GM19328 (cell line): ENCODE data around the gene AHCTF1.

Experiments
- ATAC-seq: cut with Tn5 transposase; IDR thresholded peaks from one replicate; pipeline ENCODE4 v1.9.1; 2021; ENCODE audit warnings: mild to moderate bottlenecking, moderate library complexity; ENCODE audit not compliant: unreplicated experiment

The AHCTF1 gene, protein sequence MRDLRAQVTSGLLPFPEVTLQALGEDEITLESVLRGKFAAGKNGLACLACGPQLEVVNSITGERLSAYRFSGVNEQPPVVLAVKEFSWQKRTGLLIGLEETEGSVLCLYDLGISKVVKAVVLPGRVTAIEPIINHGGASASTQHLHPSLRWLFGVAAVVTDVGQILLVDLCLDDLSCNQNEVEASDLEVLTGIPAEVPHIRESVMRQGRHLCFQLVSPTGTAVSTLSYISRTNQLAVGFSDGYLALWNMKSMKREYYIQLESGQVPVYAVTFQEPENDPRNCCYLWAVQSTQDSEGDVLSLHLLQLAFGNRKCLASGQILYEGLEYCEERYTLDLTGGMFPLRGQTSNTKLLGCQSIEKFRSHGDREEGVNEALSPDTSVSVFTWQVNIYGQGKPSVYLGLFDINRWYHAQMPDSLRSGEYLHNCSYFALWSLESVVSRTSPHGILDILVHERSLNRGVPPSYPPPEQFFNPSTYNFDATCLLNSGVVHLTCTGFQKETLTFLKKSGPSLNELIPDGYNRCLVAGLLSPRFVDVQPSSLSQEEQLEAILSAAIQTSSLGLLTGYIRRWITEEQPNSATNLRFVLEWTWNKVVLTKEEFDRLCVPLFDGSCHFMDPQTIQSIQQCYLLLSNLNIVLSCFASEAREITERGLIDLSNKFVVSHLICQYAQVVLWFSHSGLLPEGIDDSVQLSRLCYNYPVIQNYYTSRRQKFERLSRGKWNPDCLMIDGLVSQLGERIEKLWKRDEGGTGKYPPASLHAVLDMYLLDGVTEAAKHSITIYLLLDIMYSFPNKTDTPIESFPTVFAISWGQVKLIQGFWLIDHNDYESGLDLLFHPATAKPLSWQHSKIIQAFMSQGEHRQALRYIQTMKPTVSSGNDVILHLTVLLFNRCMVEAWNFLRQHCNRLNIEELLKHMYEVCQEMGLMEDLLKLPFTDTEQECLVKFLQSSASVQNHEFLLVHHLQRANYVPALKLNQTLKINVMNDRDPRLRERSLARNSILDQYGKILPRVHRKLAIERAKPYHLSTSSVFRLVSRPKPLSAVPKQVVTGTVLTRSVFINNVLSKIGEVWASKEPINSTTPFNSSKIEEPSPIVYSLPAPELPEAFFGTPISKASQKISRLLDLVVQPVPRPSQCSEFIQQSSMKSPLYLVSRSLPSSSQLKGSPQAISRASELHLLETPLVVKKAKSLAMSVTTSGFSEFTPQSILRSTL (N-terminal part only)

DNA sequence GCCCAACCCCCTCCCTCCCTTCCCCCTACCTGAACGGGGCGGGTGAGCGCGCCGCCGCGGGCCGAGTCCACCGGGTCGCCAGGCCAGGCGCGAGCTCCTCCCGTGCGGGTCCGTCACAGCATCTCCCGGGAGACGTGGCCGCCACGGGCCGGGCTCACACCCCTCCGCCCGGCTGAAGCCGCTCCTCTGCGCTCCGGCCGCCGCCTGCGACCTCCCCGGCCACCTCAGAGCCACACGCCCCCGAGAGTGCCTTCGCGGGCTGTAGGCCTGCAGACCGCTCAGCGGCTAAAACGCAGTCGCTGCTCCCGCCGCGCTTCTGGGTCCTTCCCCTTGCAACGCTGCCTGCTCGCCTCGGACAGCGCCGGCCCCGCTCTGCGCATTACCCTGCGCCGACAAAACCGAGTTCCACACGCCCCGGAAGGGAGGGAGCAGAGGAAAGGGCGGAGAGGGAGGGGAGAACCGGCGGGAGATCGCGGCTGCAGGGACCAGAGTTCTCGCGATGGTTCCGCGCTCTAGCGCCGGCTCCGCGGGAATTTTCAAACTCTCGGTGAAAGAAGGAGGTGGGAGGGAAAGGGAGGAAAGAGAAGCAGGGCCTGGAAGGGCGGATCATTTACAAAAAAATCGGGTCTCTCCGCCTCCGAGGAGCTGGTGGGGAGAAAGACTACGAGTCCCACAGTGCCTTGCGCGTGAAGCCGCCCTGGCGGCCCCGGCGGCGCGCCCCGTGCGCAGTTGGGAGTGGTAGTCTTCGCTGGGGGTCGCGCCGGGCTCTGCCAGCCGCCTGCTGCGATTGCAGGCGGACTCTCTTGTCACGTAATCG is at the start of gene AHCTF1:
TSS of gene AHCTF1 (minus strand) at position 400 of the 817 bp plus-strand sequence. CDS start 13,578 bp downstream, outside the sequence.
- peak; percentile 90 for ATAC-seq

DNA sequence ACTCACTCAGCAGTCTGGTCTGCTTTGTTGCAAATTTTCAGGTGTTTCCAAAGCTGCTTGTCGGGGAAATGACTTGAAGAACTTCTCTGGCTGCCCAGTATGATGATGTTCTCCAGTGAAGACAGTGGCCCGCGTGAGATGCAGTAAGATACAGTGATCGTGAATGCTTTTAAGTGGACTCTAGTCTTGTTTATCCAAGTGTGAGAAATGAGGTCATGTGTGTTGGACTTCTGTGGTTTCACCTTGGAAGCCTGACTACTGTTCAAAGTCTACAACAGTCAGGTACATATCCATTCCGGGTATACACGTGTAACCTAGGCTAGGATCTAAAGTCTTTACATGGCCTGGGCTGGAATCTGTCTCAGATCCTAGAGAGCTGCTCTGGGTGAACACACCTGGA is 47.0 kb upstream of the AHCTF1 start:
- no peak for ATAC-seq

DNA sequence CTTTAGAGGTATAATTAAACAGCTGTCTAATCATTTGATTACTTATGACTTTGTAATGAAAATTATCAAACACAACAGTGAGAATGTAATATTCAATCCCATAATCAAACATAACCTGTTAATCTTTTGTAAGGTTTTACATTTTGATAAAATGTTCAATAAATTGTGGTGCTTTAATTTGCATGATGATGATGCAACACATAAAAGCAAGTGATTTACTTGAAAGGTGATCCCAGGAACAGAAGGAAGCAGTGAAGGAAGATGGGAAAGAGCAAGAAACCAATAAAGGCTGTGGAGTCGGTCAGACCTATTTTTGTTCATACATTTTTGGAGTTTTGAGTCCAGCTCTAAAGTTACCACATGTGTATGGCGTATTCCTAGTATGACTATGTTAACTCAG is 46.5 kb upstream of the AHCTF1 start:
- ATAC-seq, result no peak

DNA sequence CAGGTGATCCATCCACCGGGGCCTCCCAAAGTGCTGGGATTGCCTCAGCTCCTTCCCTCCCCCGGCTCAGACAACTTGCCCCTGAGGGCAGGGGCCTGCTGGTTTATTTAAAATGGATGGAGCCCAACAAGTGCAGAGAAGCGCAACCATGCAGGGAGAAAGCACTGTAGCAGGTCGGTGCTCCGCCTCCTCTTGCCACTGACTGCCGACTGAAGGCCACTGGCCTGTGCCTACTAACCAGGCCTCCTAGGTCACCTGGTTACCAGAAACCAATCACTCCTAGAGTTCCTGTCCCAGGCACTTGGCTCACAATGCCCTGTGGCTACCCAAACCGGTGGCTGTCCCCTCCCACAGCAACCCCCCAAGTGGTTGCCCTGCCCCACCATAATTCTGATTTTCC is 40.2 kb upstream of the AHCTF1 start:
- ATAC-seq, result no peak

DNA sequence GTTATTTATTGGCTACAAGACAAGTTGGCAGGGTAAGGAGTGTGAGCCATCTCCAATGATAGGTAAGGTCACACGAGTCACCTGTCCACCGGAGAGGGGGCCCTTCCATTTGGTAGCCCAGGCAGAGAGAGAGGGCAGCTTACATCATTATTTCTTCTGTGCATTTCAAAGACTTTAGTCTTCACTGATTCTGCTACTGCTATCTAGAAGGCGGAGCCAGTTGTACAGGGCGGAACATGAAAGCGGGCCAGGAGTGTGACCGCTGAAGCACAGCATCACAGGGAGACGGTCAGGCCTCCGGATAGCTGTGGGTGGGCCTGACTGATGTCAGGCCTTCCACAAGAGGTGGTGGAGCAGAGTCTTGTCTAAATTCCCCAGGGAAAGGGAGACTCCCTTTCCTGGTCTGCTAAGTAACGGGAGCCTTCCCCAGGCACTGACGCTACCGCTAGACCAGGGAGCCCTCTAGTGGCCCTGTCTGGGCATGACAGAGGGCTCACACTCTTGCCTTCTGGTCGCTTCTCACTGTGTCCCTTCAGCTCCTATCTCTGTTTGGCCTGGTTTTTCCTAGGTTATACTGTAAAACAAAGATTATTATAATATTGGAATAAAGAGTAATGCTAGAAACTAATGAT is 39.5 kb upstream of the AHCTF1 start:
- ATAC-seq, result no peak

DNA sequence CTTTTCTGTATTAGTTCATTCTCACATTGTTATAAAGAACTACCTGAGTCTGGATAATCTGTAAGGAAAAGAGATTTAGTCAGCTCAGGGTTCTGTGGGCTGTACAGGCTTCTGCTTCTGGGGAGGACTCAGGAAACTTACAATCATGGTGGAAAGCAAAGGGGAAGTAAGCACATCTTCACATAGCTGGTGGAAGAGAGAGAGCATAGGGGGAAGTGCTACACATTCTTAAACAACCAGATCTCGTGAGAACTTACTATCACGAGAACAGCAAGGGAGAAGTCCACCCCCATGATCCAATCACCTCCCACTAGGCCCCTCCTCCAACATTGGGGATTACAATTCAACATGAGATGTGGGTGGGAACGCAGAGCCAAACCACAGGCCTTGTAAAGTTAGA is 37.9 kb upstream of the AHCTF1 start:
- no peak for ATAC-seq

DNA sequence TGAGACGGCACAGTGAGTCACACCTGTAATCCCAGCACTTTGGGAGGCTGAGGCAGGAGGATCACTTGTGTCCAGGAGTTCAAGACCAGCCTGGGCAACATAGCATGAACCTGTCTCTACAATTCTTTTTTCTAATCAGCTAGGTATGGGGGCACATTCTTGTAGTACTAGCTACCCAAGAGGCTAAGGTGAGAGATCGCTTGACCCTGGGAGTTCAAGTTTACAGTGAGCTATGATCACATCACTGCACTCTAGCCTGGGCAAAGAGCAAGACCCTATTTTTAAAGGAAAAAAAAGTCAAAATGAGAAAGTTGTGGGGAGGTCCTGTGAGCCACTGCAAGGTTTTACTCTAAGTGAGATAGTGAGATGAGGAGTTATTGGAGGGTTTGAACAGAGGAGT is 34.8 kb upstream of the AHCTF1 start:
- no peak for ATAC-seq

DNA sequence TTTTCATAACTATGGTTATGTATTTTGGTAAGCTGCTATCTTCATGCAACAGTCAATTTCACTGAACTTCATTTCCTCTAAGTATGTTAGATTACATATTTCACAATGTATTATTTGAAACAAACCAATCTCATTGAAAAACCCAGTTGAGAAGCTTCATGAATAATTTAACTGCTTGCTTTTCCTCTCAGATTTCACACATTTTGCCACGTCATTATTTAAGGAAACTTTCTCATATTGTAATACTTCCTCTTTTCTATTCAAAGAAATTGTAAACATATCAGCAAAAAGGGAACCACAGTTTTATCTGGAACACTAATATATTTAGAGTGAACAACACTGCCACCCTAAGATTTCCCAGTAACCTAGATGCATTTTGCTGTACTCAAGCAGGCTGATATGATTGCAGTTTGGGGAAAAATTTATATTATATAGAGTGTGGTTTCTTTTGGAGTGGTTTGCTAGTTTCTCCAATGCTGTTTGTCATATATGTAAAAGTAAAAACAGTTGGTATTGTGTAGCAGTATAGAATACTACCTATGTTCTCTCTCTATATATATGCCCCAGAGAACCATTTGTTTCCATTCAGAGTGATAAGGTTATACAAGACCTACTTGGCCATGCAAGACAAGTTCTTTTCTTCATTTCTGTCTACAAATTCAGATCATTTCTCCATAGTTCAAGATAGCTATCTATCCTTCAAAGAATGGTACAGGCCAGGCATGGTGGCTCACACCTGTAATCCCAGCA is 28.4 kb upstream of the AHCTF1 start:
- ATAC-seq, result no peak

DNA sequence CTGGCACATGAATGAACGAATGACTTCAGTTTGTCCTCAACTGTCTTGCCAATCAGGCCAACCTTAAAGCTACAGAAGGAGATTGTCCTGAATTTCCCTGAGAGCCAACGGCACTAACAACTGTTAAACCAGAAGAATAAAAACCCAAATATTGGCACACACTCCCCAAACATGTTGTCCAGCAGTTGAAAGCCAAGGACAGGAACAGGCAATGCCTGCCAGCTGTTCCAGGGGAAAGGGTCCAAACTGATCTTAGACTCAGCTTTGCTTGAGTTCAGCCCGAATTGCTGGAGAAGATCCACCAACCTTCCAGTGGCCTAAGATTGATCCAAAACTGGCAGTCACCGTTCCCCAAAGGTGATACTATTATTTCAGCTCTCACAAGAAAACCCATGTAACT is 22.4 kb upstream of the AHCTF1 start:
- ATAC-seq, result no peak

DNA sequence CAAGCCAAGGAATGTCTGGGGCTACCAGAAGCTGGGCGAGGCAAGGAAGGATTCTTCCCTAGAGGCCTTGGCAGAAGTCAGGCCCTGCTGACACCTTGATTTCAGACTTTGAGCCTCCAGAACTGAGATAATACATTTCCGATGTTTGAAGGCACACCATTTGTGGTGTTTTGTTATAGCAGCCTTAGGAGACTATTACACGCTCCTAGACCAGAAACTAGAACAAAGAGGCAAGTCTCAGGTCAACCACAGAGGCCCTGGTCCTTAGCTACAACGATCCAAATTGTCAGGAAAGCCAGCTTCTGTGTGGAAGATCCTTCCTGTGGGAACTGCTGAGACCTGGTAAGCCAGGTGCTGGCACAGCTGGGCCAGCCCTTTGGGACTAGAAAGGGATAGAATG is 19.7 kb upstream of the AHCTF1 start:
- no peak for ATAC-seq

DNA sequence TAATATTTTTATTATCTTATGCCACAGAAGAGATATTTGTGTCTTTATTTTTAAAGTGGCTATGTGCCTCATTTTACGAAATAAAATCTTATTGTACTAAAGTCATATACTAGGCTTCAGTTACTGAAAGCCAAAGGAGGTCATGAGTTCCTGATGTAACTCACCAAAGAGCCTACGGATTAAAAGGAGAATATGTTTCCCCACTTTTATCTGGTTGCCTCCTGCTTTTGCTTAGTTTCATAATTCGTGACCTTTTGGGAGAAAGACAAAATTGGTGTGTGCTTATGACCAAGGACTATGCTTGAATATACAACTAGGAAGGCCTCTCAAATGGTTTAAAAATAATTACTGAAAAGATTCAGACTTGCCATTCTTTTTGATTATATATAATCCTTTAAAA is 18.2 kb upstream of the AHCTF1 start:
- ATAC-seq, result no peak

DNA sequence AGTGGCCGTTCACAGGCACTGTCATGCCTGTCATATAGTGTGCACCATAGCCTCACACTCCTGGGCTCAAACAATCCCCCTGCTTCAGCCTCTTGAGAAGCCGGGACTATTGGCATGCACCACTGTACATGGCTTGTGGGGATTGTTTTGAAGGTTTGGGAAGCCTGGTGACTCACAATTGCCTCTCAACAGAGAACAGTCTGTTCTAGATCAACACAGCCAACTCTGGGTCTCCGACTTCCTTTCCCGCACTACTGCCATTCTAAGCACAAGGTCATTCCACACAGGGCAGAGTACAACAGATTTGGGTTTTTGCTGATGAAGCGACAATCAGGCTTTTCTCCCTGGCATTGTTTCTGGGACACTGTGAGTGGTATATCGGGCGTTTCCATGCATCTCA is 15.5 kb upstream of the AHCTF1 start:
- no peak for ATAC-seq

DNA sequence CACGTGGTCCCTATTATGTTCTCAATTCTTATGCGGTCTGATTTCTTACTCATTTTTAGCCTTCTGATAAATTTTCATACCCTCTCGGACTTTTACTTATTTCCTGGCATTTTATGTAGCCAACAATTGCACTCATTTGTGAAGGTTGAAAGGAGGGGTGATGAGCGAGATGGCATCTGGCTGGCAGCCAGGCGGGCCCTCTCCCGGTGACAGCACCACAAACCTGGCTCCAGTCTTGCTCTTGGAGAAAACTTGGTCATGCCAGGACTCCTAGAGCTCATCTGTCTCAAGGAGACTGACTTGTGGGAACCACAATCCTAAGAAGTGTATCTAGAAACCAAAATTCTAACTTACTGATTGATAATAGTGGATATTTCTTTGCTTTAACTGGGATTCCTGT is 14.6 kb upstream of the AHCTF1 start:
- no peak for ATAC-seq

DNA sequence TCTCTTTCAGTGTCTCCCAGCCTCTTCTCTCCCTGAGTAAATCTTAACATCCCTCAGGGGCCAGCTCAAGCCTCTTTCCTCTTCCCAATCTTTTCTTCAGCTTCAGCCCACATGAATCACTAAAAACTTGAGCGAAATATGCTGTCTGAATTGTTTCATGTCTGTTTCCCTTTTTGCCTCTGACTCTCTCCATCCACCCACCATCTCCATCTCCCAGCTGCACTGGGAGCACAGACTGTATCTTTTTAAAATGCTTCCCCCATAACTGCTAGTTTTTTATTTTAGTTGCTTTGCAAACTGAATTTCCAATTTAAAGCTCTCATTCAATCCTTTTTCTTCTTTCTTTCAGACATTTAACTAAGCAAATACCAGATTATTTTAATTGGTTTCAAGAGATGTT is 3.0 kb upstream of the AHCTF1 start:
- no peak for ATAC-seq

DNA sequence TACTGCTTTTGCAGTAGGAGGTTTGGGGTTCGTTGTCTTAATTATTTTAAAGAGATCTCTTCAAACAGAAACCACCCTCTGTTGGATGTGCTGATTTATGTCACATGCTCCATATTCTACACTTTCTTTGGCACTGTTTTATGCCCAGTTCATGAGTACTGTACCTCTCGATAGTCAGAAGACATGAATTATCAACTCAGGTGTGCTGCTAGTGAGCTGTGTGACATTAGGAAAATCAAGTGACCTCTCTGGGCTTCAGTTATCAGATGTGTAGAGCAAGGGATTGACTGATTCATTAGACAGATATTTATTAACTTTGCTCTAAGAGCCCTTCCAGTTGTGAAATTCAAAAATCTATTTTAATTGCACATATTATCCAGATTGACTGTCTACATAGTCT is 2.1 kb upstream of the AHCTF1 start:
- no peak for ATAC-seq

DNA sequence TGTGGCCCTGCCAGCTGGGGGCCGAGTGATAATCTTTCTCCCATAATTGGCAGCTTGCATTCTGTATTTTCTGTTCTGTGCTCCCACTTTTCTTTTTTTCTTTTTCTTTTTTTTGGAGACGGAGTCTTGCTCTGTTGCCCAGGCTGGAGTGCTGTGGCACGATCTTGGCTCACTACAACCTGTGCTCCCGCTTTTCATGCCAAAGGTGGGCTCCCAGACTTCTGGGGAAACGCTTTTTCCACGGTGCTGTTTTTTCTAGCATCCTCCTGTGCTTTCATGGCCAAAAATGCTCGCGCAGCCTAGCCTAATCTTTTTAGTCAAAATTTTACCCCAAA is 585 bp upstream of the AHCTF1 start:
- no peak for ATAC-seq

DNA sequence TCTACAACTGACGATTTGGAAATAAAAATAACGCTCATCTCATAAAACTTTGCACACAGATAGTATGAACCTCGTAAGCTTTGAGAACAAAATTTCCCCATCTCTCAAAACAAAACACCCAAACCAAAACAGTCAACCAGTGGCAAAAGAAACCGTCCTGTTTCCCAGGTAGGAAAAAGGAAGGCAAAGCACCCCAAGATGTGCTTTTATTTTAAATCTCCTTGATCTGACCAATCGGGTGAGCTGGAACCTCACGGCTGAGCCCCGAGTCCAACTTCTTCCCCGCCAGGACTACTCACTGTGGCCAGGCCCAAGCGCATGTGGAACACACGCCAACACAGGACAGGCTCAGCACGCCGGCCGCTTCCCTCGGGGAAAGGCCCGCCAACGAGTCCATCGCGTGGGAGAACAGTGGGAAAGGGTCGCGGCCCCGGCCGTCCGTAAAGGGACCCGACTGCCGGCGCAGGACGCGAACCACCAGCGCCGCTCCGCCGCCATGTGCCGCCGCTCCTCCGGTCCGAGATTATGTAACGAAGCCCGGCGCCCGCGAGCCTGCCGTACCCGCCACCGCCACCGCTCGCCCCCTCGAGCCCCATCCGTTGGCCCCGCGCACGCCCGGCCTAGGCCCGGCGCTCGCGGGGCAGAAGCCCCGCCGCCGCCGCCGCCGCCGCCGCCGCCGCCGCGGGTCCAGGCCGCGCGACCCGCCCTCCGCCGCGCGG is 759 bp downstream of the AHCTF1 start:
- ATAC-seq, result peak; percentile 21

DNA sequence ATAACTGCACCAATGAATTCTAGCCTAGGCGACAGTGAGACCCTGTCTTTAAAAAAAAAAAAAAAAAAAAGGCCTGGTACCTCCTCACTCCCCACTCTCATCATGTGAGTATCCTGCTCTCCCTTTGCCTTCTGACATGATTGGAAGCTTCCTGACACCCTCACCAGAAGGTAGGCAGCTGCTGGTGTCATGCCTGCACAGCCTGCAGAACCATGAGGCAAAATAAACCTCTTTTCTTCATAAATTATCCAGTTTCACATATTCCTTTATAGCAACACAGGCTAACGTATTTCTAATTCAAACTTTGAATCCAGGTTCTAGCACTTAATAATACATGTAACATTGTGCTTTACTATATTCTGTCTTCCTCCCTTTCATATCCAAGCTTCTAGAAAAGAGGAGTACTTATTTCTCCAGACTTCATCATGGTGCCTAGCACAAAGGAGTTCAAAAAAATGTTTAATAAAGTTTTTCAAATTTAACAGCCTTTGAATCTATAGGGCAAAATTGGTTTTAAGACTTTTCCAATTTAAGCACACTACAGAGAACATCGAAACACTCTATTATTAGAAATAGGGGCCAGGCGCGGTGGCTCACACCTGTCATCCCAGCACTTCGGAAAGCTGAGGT is 5.6 kb downstream of the AHCTF1 start:
- ATAC-seq, result no peak
